HCT116 (cell line): Measurements from ENCODE around the gene ENTR1. TPM values are rescaled to one million over a fixed set of nuclear protein-coding genes. Genes with fewer than 3 reads are reported as not detected.

ENCODE experiments used
- ATAC-seq: fragments of 200-7000 bp; cut with Tn5 transposase; 2 replicates; pipeline ENCODE4 v1.9.1; 2020; ENCODE audit warnings: mild to moderate bottlenecking, moderate library complexity
- BruUV-seq: library from RNA; stranded (reverse); fragments of 400-500 nt; replicated peaks from 2 replicates; lab custom pipeline; 2021; lab: Mats Ljungman, UMichigan
- CTCF ChIA-PET: fragments of 300-600 bp; sonication (Branson Sonifier 250); formaldehyde crosslinking; loops from one replicate; lab custom pipeline; 2021; ENCODE audit warnings: antibody characterized with exemption; lab: Charles Lee
- POLR2A ChIA-PET: fragments of 300-600, 350-600 bp; sonication (Branson Sonifier 250); formaldehyde crosslinking; loops from one replicate; lab custom pipeline; 2021; ENCODE audit warnings: antibody characterized with exemption; lab: Charles Lee
- RAD21 ChIA-PET, 2 experiments: fragments of 300-600 bp; sonication (Branson Sonifier 250); formaldehyde crosslinking; loops; one replicate each; lab custom pipeline; 2023; ENCODE audit warnings: low total read pairs in 2 of 2; ENCODE audit not compliant: uncharacterized antibody in 2 of 2, unreplicated experiment in 2 of 2, low non-redundant PET in 1 of 2; lab: Charles Lee
- DNase-seq: peaks from one replicate; pipeline ENCODE4 v3.0.0-alpha.2; 2010; ENCODE audit warnings: low read depth, low spot score
- H2AFZ ChIP-seq: fragments of 200-600 bp; shearing (Covaris generic), sonication (generic); 2 replicates; pipeline ENCODE4 v1.6.1; 2017; ENCODE audit warnings: low read depth, mixed run types, mixed read lengths, antibody characterized with exemption, low read length; ENCODE audit not compliant: poor library complexity, severe bottlenecking
- H3K27ac ChIP-seq: 2 replicates; pipeline ENCODE4 v1.5.1; 2012; ENCODE audit warnings: low read depth, low read length
- H3K27me3 ChIP-seq: fragments of 200-600 bp; sonication (generic); 2 replicates; pipeline ENCODE4 v1.6.1; 2016; ENCODE audit warnings: mixed run types, low read length, mixed read lengths; ENCODE audit not compliant: insufficient read depth
- H3K36me3 ChIP-seq, 2 experiments: fragments of 200-500 bp in 1 of 2; fragments of 200-600 bp in 1 of 2; sonication (Bioruptor generic) in 1 of 2; sonication (generic) in 1 of 2; 2 replicates each; pipeline versions ENCODE4 v1.5.1 to v1.6.1; 2014 to 2016; ENCODE audit warnings: low read length in 2 of 2, inconsistent platforms in 1 of 2, mixed read lengths in 1 of 2, mixed run types in 1 of 2; ENCODE audit not compliant: insufficient read depth in 2 of 2, control insufficient read depth in 1 of 2
- H3K4me1 ChIP-seq, 2 experiments: fragments of 200-600 bp in 1 of 2; sonication (generic) in 1 of 2; 2 replicates each; pipeline versions ENCODE4 v1.5.1 to v1.6.1; 2012 to 2017; ENCODE audit warnings: low read length in 2 of 2, inconsistent platforms in 1 of 2, mild to moderate bottlenecking in 1 of 2, mixed read lengths in 1 of 2, mixed run types in 1 of 2, moderate library complexity in 1 of 2; ENCODE audit not compliant: insufficient read depth in 2 of 2, control insufficient read depth in 1 of 2
- H3K4me2 ChIP-seq: fragments of 200-600 bp; sonication (generic); 2 replicates; pipeline ENCODE4 v1.6.1; 2017; ENCODE audit warnings: mixed run types, low read length, mixed read lengths
- H3K4me3 ChIP-seq, 2 experiments: fragments of 200-600 bp in 1 of 2; sonication (generic) in 1 of 2; replicated peaks in 1 of 2; 2 replicates each; pipeline ENCODE4 v1.5.1; 2011 to 2016; ENCODE audit warnings: low read length in 2 of 2, control low read depth in 1 of 2, low read depth in 1 of 2, mild to moderate bottlenecking in 1 of 2, mixed read lengths in 1 of 2, mixed run types in 1 of 2
- H3K79me2 ChIP-seq: fragments of 200-600 bp; sonication (generic); 2 replicates; pipeline ENCODE4 v1.6.1; 2017; ENCODE audit warnings: mild to moderate bottlenecking, mixed run types, low read length, moderate library complexity, mixed read lengths; ENCODE audit not compliant: insufficient read depth
- H3K9ac ChIP-seq: fragments of 200-600 bp; sonication (generic); 2 replicates; pipeline ENCODE4 v1.6.1; 2016; ENCODE audit warnings: low read length, mixed read lengths
- H3K9me2 ChIP-seq: fragments of 200-600 bp; sonication (generic), shearing (Covaris generic); 2 replicates; pipeline ENCODE4 v1.6.1; 2017; ENCODE audit warnings: mixed run types, mild to moderate bottlenecking, moderate library complexity; ENCODE audit not compliant: insufficient read depth
- H3K9me3 ChIP-seq, 2 experiments: fragments of 200-500 bp in 1 of 2; fragments of 200-600 bp in 1 of 2; sonication (Bioruptor generic) in 1 of 2; sonication (generic) in 1 of 2; 2 replicates each; pipeline ENCODE4 v1.6.1; 2014 to 2017; ENCODE audit warnings: low read length in 2 of 2, mixed read lengths in 2 of 2, inconsistent platforms in 1 of 2, low read depth in 1 of 2, mild to moderate bottlenecking in 1 of 2, mixed run types in 1 of 2, moderate library complexity in 1 of 2; ENCODE audit not compliant: control insufficient read depth in 1 of 2, insufficient read depth in 1 of 2
- H4K20me1 ChIP-seq: fragments of 200-600 bp; sonication (generic), shearing (Covaris generic); 2 replicates; pipeline ENCODE4 v1.6.1; 2017; ENCODE audit warnings: mixed run types, mild to moderate bottlenecking, moderate library complexity; ENCODE audit not compliant: insufficient read depth
- EGR1 ChIP-seq: IDR thresholded peaks from 2 replicates; pipeline ENCODE4 v1.6.1; 2012; ENCODE audit warnings: low read depth
- ELF1 ChIP-seq: IDR thresholded peaks from 2 replicates; pipeline ENCODE4 v1.6.1; 2012; ENCODE audit warnings: low read depth, borderline replicate concordance
- EZH2phosphoT487 ChIP-seq: fragments of 200-600 bp; IDR thresholded peaks from 2 replicates; pipeline ENCODE4 v1.6.1; 2018; ENCODE audit warnings: antibody characterized with exemption, borderline replicate concordance
- JUND ChIP-seq: IDR thresholded peaks from 2 replicates; pipeline ENCODE4 v1.6.1; 2012
- SIN3A ChIP-seq: IDR thresholded peaks from 2 replicates; pipeline ENCODE4 v1.6.1; 2012; ENCODE audit warnings: low read depth
- SRF ChIP-seq: IDR thresholded peaks from 2 replicates; pipeline ENCODE4 v1.6.1; 2012; ENCODE audit warnings: low read depth
- ZFX ChIP-seq: fragments of 450-650 bp; IDR thresholded peaks from 2 replicates; pipeline ENCODE4 v1.6.1; 2017
- intact Hi-C: fragments of 100-400 bp; cut with micrococcal nuclease; formaldehyde crosslinking; loops from 2 replicates; pipeline ENCODE4 v1.10.0; 2022
- total RNA-seq: library from RNA; stranded (reverse); gene quantifications from one replicate; pipeline ENCODE4 v1.2.1, GENCODE V29; 2021; ENCODE audit not compliant: unreplicated experiment
- TF ChIP-seq, protein P1 (sequence below), 3 experiments: fragments of 200-600 bp in 1 of 3; sonication (generic) in 1 of 3; IDR thresholded peaks in 2 of 3; conservative IDR thresholded peaks in 1 of 3; 2 replicates each; pipeline ENCODE4 v1.5.1; 2012 to 2017; ENCODE audit warnings: low read depth in 2 of 3, low read length in 2 of 3, antibody characterized with exemption in 1 of 3, borderline replicate concordance in 1 of 3, control low read depth in 1 of 3, mild to moderate bottlenecking in 1 of 3, mixed read lengths in 1 of 3, mixed run types in 1 of 3, moderate library complexity in 1 of 3; ENCODE audit not compliant: insufficient read depth in 1 of 3
- TF ChIP-seq, protein P2 (sequence below): IDR thresholded peaks from 2 replicates; pipeline ENCODE4 v1.6.1; 2012
- TF ChIP-seq, protein P3 (sequence below): IDR thresholded peaks from 2 replicates; pipeline ENCODE4 v1.6.1; 2011; ENCODE audit warnings: mild to moderate bottlenecking, low read length, moderate library complexity; ENCODE audit not compliant: insufficient replicate concordance; ENCODE audit errors: extremely low read depth

ENTR1 gene
- total RNA-seq, 1 experiment from 2014 or later = 119 TPM

DNA sequence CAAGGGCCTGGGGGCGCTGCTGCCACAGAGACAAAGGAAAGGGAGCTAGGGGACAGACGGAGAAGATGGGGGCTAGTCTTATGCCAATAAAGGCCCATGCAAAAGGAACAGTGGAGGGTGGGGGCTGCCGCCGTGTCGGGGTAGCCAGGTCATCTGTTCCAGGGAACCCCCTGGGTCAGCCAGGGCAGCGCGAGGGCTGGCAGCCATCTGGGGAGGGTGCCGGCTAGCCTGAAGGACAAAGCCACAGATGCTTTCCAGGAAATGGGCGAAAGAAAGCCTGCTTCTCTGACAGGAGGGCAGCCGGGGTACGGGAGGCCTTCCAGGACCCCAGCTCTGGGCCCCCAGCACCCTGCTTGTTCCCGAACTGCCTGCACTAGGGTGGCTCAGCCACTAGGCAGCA lies 35.3 kb downstream of the ENTR1 start (continued):
- TF ChIP-seq, protein P1, sequence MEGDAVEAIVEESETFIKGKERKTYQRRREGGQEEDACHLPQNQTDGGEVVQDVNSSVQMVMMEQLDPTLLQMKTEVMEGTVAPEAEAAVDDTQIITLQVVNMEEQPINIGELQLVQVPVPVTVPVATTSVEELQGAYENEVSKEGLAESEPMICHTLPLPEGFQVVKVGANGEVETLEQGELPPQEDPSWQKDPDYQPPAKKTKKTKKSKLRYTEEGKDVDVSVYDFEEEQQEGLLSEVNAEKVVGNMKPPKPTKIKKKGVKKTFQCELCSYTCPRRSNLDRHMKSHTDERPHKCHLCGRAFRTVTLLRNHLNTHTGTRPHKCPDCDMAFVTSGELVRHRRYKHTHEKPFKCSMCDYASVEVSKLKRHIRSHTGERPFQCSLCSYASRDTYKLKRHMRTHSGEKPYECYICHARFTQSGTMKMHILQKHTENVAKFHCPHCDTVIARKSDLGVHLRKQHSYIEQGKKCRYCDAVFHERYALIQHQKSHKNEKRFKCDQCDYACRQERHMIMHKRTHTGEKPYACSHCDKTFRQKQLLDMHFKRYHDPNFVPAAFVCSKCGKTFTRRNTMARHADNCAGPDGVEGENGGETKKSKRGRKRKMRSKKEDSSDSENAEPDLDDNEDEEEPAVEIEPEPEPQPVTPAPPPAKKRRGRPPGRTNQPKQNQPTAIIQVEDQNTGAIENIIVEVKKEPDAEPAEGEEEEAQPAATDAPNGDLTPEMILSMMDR (IDR thresholded peaks at IDR 0.05 in 2 of 3, conservative IDR thresholded peaks at IDR 0.05 in 1 of 3; ENCODE audit: borderline replicate concordance in 1 of 3, insufficient read depth in 1 of 3, low read depth in 2 of 3, low read length in 2 of 3) = no peak
- TF ChIP-seq, all 23 proteins: peak for 0

DNA sequence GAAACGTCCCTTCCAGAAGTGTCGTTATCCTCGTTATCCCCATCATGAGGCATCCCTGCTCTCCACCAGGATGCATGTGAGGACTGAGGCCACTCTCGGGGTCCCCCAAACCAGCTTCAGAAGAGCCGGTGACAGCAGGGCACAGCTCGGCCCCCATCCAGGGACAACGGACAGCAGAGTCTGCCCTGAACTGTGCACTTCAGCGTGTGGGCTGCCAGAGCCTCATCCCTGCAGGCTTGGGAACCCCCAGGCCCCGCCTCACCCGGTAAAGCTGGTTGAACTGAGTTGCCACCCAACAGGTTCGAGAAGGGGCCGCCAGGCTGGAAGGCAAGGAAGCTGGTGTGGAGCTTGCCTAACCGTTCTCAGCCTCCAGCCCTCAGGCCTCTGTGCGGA lies 36.2 kb downstream of the ENTR1 start:
- no peaks in the 10 kb centered on the region; a peak in 1 of 4 replicates for H3K36me3 ChIP-seq
- H3K9ac ChIP-seq = no peak overlapping the region
- H4K20me1 ChIP-seq = no peaks in the 10 kb centered on the region
- DNase-seq (no peak), ATAC-seq (no peak)
- H3K4me2 ChIP-seq = no peak overlapping the region
- H3K27ac ChIP-seq = no peak overlapping the region
- H2AFZ ChIP-seq = no peak overlapping the region
- no peaks in the 10 kb centered on the region for H3K79me2 ChIP-seq
- H3K4me1 ChIP-seq = peaks cover 0 to 9% of the 10 kb centered on the region in 2 experiments; a peak in 2 of 4 replicates
- ChIA-PET RAD21 (no interaction called here), CTCF (no interaction called here), POLR2A (no interaction called here)
- H3K9me3 ChIP-seq = no peaks in the 10 kb centered on the region
- H3K27me3 ChIP-seq = no peaks in the 10 kb centered on the region
- H3K4me3 ChIP-seq = no peak overlapping the region
- no TSS peak for BruUV-seq
- H3K9me2 ChIP-seq = no peaks in the 10 kb centered on the region
- intact Hi-C loops = no loop called here
- TF ChIP-seq ZFX (no peak), SIN3A (no peak), ELF1 (no peak), JUND (no peak), EZH2phosphoT487 (no peak), SRF (no peak), EGR1 (no peak)
- TF ChIP-seq, protein P2, sequence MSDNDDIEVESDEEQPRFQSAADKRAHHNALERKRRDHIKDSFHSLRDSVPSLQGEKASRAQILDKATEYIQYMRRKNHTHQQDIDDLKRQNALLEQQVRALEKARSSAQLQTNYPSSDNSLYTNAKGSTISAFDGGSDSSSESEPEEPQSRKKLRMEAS = no peak
- TF ChIP-seq, protein P3, sequence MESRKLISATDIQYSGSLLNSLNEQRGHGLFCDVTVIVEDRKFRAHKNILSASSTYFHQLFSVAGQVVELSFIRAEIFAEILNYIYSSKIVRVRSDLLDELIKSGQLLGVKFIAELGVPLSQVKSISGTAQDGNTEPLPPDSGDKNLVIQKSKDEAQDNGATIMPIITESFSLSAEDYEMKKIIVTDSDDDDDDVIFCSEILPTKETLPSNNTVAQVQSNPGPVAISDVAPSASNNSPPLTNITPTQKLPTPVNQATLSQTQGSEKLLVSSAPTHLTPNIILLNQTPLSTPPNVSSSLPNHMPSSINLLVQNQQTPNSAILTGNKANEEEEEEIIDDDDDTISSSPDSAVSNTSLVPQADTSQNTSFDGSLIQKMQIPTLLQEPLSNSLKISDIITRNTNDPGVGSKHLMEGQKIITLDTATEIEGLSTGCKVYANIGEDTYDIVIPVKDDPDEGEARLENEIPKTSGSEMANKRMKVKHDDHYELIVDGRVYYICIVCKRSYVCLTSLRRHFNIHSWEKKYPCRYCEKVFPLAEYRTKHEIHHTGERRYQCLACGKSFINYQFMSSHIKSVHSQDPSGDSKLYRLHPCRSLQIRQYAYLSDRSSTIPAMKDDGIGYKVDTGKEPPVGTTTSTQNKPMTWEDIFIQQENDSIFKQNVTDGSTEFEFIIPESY = no peak
